Measurements from ENCODE around the gene SUSD3. TPM values are rescaled to one million over a fixed set of nuclear protein-coding genes. Genes with fewer than 3 reads are reported as not detected.

Gene SUSD3
- total and polyA plus RNA-seq, 10 of the 15 experiments (the other 5 are each of a cell fraction or from before 2014, with no cell fraction given), result 2.5 to 92.0 (median 31.1) TPM

- Histone ChIP-seq H3K27ac (ENCODE audit: control insufficient read depth, insufficient read depth) (no peak overlapping the region), H3K4me2 (ENCODE audit: control insufficient read depth, insufficient read depth) (no peak overlapping the region), H3K9ac (ENCODE audit: control insufficient read depth, insufficient read depth, low read length) (no peak overlapping the region), H4K20me1 (ENCODE audit: control insufficient read depth, insufficient read depth) (no peaks in the 10 kb centered on the region), H2AFZ (ENCODE audit: control insufficient read depth, low read depth, low read length) (no peak overlapping the region), H3K9me3 (replicated peaks; ENCODE audit: control insufficient read depth, insufficient read depth, low read length) (no peaks in the 10 kb centered on the region), H3K79me2 (ENCODE audit: control insufficient read depth, insufficient read depth, low read length) (no peaks in the 10 kb centered on the region), H3K4me1 (ENCODE audit: control insufficient read depth, insufficient read depth, low read length) (no peaks in the 10 kb centered on the region), H3K36me3 (ENCODE audit: control insufficient read depth in 2 of 2, insufficient read depth in 2 of 2, low read length in 1 of 2) (peaks cover 0 to 2% of the 10 kb centered on the region in 2 experiments), H3K27me3 (replicated peaks in 1 of 2; ENCODE audit: control insufficient read depth in 2 of 2, insufficient read depth in 2 of 2, low read length in 1 of 2) (no peaks in the 10 kb centered on the region), H3K4me3 (no peak overlapping the region)
- ATAC-seq (no peak), DNase-seq (ENCODE audit: low read depth, low spot score) (no peak), FAIRE-seq (no peak)
- 73% methylated on average over 6 of the region's 6 CpGs for WGBS (ENCODE audit: insufficient coverage, insufficient replicate concordance, low lambda C conversion rate, missing lambda C conversion rate)
- BruUV-seq (replicated peaks), result no TSS peak
- in situ Hi-C loops (cut with MboI) (no loop called here), intact Hi-C loops (cut with micrococcal nuclease; ENCODE audit: unreplicated experiment) (no loop called here)
- RAD21 ChIA-PET (ENCODE audit: unreplicated experiment), result no interaction called here
- SMC1A ChIA-PET (ENCODE audit: uncharacterized antibody, unreplicated experiment), result no interaction called here
- CTCF ChIA-PET, result no interaction called here
- TF ChIP-seq CBX5 (IDR thresholded peaks at IDR 0.05; ENCODE audit: low read depth) (no peak), RAD21 (IDR thresholded peaks at IDR 0.05; ENCODE audit: insufficient read depth, low read depth, low read length) (no peak)
- POLR2A ChIA-PET, result no interaction called here
Measured at GRCh38 chr9:93039456-93039855, 19.0 kb upstream of the SUSD3 start.

DNA sequence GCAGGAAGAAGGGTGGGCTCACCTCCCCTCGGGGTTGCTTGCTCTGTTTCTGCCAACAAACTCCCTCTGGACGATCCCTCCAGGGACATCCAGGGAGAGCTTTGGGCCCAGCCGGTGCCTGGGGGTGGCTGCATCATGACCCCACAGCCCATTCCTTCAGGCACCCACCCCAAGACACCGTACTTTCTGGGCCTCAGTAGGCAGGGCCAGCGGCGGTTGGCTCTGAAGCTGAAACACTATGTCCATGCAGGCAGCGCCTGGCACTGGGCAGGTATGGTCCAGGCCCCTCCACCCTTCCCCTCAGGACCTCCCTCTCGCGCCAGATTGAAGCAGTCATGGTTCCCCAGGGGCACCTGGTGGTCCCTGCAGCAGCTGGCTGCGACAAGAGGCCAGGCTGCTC lies 18.5 kb upstream of the SUSD3 start:
- Histone ChIP-seq H3K9me3 (replicated peaks; ENCODE audit: control insufficient read depth, insufficient read depth, low read length) (no peaks in the 10 kb centered on the region), H4K20me1 (ENCODE audit: control insufficient read depth, insufficient read depth) (no peaks in the 10 kb centered on the region), H3K4me3 (no peak overlapping the region), H3K4me1 (ENCODE audit: control insufficient read depth, insufficient read depth, low read length) (no peaks in the 10 kb centered on the region), H3K27ac (ENCODE audit: control insufficient read depth, insufficient read depth) (no peak overlapping the region), H2AFZ (ENCODE audit: control insufficient read depth, low read depth, low read length) (no peak overlapping the region), H3K4me2 (ENCODE audit: control insufficient read depth, insufficient read depth) (no peak overlapping the region), H3K36me3 (ENCODE audit: control insufficient read depth in 2 of 2, insufficient read depth in 2 of 2, low read length in 1 of 2) (peaks cover 0 to 2% of the 10 kb centered on the region in 2 experiments; a peak in 3 of 4 replicates), H3K9ac (ENCODE audit: control insufficient read depth, insufficient read depth, low read length) (no peak overlapping the region), H3K27me3 (replicated peaks in 1 of 2; ENCODE audit: control insufficient read depth in 2 of 2, insufficient read depth in 2 of 2, low read length in 1 of 2) (no peaks in the 10 kb centered on the region), H3K79me2 (ENCODE audit: control insufficient read depth, insufficient read depth, low read length) (no peaks in the 10 kb centered on the region)
- 78% methylated on average over 10 of the region's 10 CpGs for WGBS (ENCODE audit: insufficient coverage, insufficient replicate concordance, low lambda C conversion rate, missing lambda C conversion rate)
- no peak for ATAC-seq
- TF ChIP-seq ELK1 (IDR thresholded peaks at IDR 0.05; ENCODE audit: low read depth, low read length) (no peak), CHD4 (IDR thresholded peaks at IDR 0.05) (no peak), NR2C2 (IDR thresholded peaks at IDR 0.05; ENCODE audit: borderline replicate concordance, control insufficient read depth, insufficient read length, low read depth) (no peak), BACH1 (IDR thresholded peaks at IDR 0.05; ENCODE audit: borderline replicate concordance) (no peak), PAX5 (IDR thresholded peaks at IDR 0.05; ENCODE audit: borderline replicate concordance, low read depth, low read length) (no peak), MTA2 (IDR thresholded peaks at IDR 0.05; ENCODE audit: low read depth) (no peak)
- ChIA-PET POLR2A (no interaction called here), SMC1A (ENCODE audit: uncharacterized antibody, unreplicated experiment) (no interaction called here), CTCF (no interaction called here), RAD21 (ENCODE audit: unreplicated experiment) (no interaction called here)
- no TSS peak for BruUV-seq (replicated peaks)
- in situ Hi-C loops (cut with MboI) (no loop called here), intact Hi-C loops (cut with micrococcal nuclease; ENCODE audit: unreplicated experiment) (no loop called here)
- no peak for DNase-seq (ENCODE audit: low read depth, low spot score)
- no peak for FAIRE-seq
